NOMO-1 treated with DMSO at 0.1 percent for 48 hours (cell line): ENCODE results near the gene MFAP4.

ENCODE experiments used
- DNase-seq: peaks from one replicate; lab custom pipeline; 2025; ENCODE audit not compliant: unreplicated experiment; lab: John Stamatoyannopoulos, UW

Gene MFAP4

DNA sequence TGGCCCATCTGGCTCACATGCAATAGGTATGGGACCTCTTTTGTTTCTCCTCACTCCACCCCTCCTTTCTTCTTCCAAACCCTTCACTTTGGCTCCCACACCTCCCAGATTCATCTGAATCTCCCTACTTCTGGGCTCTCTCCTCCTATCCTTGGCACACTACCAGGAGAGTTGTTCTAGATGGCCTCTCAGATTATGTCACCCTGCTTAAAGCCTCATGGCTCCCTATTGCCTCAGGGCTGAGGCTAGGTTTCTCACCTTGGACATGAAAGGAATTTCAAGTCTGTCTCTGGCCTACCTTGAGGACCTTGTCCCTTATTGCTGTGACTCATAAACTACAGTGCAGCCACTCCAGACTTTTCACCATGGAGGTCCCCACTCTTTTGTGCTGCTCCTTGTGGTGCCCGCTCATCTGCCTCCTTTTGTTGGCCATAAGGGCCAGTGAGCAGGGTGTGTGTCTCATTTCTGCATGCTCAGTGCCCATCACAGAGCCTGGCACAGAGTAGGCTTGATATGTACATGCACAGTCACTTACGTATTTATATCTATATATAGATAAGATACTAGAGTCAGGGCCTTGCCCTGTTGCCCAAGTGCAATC is 1.0 kb upstream of the MFAP4 start:
- DNase-seq, result no peak

- DNase-seq, result peak; percentile 92
Measured at GRCh38 chr17:19386051-19386929, 700 bp downstream of the MFAP4 start.

DNA sequence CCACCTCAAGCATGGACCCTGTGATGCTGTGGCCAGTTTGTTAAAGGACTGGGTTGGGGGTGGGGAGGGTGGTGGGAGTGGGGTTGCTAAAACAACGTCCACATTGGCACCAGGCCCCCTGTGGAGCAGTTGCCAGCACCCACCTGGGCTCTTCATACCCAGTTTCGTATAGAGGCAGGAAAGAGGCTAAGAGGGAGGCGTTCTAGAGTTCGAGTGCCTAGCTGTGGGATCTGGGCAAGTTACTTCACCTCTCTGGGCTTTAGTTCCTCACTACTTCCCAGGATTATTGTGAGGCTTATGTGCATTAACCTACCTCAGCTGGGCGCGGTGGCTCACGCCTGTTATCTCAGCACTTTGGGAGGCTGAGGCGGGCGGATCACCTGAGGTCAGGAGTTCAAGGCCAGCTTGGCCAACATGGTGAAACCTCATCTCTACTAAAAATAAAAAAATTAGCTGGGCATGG is 1.4 kb downstream of the MFAP4 start:
- no peak for DNase-seq

- no peak for DNase-seq
Measured at GRCh38 chr17:19384723-19385391, 2.1 kb downstream of the MFAP4 start.

GRCh38 chr17:19383681-19384470 is 3.1 kb downstream of the MFAP4 start:
- DNase-seq, result no peak

- no peak for DNase-seq
Measured at GRCh38 chr17:19382531-19383444, 4.2 kb downstream of the MFAP4 start.

- no peak for DNase-seq
Measured at GRCh38 chr17:19381741-19382444, 5.1 kb downstream of the MFAP4 start.

GRCh38 chr17:19381361-19381740 is 5.6 kb downstream of the MFAP4 start:
- no peak for DNase-seq

DNA sequence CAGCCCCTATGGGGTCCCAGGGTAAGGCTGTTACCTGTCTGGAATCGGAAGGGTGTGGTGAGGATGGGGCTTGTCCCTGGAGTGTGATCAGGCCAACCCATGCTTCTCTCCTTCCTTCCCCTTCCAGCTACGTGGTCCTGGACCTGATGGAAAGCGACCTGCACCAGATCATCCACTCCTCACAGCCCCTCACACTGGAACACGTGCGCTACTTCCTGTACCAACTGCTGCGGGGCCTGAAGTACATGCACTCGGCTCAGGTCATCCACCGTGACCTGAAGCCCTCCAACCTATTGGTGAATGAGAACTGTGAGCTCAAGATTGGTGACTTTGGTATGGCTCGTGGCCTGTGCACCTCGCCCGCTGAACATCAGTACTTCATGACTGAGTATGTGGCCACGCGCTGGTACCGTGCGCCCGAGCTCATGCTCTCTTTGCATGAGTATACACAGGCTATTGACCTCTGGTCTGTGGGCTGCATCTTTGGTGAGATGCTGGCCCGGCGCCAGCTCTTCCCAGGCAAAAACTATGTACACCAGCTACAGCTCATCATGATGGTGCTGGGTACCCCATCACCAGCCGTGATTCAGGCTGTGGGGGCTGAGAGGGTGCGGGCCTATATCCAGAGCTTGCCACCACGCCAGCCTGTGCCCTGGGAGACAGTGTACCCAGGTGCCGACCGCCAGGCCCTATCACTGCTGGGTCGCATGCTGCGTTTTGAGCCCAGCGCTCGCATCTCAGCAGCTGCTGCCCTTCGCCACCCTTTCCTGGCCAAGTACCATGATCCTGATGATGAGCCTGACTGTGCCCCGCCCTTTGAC is 6.3 kb downstream of the MFAP4 start:
- no peak for DNase-seq

DNA sequence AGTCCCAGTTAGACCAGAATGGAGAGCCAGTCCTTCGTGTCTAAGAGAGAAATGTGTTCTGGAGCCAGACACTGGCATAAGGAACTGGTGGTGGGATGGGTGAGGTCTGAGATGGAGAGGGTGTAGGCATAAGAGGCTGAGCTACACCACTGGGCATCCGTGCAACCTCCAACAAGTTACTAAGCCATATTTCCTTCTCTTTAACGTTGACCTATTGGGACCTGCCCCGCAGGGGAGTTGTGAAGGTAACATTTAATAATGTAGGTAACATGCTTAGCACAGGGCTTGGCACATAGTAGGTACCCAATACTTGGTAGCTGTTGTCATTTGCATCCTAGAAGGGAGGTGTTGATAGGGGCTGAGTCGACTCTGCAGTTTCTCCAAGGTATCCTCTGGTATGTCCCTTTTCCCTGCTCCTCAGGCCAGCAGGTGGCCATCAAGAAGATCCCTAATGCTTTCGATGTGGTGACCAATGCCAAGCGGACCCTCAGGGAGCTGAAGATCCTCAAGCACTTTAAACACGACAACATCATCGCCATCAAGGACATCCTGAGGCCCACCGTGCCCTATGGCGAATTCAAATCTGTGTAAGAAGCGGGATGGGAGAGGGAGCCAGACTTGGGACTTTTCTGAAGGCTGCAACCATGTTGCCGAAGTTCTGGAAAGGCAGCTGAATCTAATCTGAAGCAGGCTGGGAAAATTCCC is 7.5 kb downstream of the MFAP4 start:
- DNase-seq, result no peak

DNA sequence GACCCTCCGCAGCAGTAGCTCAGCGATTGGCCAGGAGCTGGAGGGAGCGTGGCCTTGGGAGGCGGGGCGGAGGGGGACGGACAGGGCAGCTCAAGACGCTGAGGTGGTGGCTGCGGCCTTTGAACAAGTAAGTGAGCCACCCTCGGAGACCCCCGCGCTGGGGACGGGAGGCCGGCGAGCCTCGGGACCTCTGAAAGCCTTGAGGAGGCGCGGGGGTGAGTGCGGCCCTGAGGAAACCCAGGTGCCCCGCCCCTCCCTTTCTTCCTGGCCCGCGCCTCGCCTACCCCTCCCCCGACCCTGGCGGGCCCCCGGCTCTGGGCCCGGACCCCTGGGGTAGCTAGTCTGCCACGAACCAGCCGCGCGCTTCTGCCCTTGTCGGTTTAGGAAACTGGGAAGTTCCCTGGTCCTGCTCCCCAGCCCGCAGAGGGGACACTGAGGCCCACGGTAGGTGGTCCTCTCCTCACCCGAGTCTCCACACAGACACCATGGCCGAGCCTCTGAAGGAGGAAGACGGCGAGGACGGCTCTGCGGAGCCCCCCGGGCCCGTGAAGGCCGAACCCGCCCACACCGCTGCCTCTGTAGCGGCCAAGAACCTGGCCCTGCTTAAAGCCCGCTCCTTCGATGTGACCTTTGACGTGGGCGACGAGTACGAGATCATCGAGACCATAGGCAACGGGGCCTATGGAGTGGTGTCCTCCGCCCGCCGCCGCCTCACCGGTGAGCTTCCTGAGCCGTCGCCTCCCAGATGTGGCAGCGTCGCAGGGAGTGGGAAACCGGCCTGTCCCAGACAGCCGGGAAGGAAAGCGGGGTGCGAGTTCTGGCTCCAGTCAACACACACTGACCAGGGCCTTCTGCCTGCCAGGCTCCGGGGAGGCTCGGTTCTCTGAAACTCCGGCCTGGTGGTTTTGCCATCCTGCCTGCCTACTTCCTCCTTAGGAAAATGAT is 8.3 kb downstream of the MFAP4 start, which contains the start of gene MAPK7:
MAPK7 (plus strand) TSS at position 83 of the 945 bp plus-strand sequence; CDS start at position 486, 403 bp downstream.
- no peak for DNase-seq

- DNase-seq, result peak; percentile 98
Measured at GRCh38 chr17:19377602-19378415, 9.2 kb downstream of the MFAP4 start.

- DNase-seq, result no peak
Measured at GRCh38 chr17:19376811-19377210, 10.2 kb downstream of the MFAP4 start.

DNA sequence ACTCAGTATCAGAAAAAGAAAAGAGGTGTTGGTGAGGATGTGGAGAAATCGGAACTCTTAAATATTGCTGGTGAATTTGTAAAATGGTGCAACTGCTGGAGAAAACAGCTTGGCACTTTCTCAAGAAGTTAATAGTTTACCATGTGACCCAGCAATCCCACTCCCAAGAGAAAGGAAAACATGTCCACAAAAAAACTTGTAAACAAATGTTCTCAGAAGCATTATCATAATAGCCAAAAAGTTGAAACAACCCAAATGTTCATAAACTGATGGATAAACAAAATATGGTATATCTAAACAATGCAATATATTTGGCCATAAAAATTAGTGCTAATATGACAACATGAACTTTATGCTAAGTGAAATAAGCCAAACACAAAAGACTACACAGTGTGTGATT is 11.3 kb downstream of the MFAP4 start:
- no peak for DNase-seq

DNA sequence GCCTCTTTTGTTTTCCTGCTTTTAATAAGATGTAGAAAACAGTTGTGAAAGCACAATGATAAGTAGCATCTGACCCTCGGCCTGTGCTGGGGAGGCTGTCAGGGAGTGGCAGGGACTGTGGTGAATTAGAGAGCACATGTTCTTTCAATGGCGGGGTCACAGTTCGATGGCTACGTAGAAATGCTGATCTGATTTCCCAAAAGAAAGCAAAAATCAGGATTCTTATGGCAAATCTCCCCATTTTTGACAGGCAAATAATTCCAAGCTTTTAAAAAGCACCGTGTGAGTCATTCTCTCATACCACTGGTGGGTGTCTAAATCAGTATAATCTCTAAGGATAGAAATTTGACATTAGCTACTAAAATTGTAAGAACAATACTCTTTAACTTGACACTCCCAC is 12.9 kb downstream of the MFAP4 start:
- no peak for DNase-seq
